ENCODE data around the gene KCNG4.
A peak's percentile ranks its signal among the peaks of the same experiment; 100 is the strongest.

KCNG4 gene

GRCh38 chr16:84239909-84240308 lies at the start of gene KCNG4:
Gene KCNG4, minus strand, starts transcription at chr16:84240012. Its CDS starts 2,527 bp downstream, at chr16:84237485.
- no peak for DNase-seq

GRCh38 chr16:84288902-84289301 lies 49.1 kb upstream of the KCNG4 start:
- DNase-seq, result no peak

GRCh38 chr16:84286578-84287240 lies 46.9 kb upstream of the KCNG4 start:
- DNase-seq, result no peak

- peak; percentile 3 for DNase-seq
These were observed 44.4 kb upstream of the KCNG4 start for GRCh38 chr16:84284154-84284722.

GRCh38 chr16:84283314-84284153 lies 43.7 kb upstream of the KCNG4 start:
- no peak for DNase-seq

- DNase-seq, result no peak
These were observed 42.7 kb upstream of the KCNG4 start for GRCh38 chr16:84282533-84282932.

- DNase-seq, result no peak
These were observed 41.3 kb upstream of the KCNG4 start for GRCh38 chr16:84281074-84281473.

GRCh38 chr16:84279881-84280280 lies 40.1 kb upstream of the KCNG4 start:
- no peak for DNase-seq

- peak; percentile 58 for DNase-seq
These were observed 39.2 kb upstream of the KCNG4 start for GRCh38 chr16:84278968-84279367.

- no peak for DNase-seq
These were observed 38.5 kb upstream of the KCNG4 start for GRCh38 chr16:84278333-84278732.

- peak; percentile 63 for DNase-seq
These were observed 37.5 kb upstream of the KCNG4 start for GRCh38 chr16:84277244-84277823.

GRCh38 chr16:84275585-84276151 lies 35.9 kb upstream of the KCNG4 start:
- no peak for DNase-seq

- no peak for DNase-seq
These were observed 34.7 kb upstream of the KCNG4 start for GRCh38 chr16:84274515-84274914.

- no peak for DNase-seq
These were observed 33.0 kb upstream of the KCNG4 start for GRCh38 chr16:84272740-84273320.

GRCh38 chr16:84271866-84272265 lies 32.1 kb upstream of the KCNG4 start:
- DNase-seq, result no peak

GRCh38 chr16:84271037-84271436 lies 31.2 kb upstream of the KCNG4 start:
- DNase-seq, result no peak

- no peak for DNase-seq
These were observed 30.7 kb upstream of the KCNG4 start for GRCh38 chr16:84270531-84270930.

GRCh38 chr16:84270071-84270470 lies 30.3 kb upstream of the KCNG4 start:
- no peak for DNase-seq

GRCh38 chr16:84268291-84269040 lies 28.7 kb upstream of the KCNG4 start:
- peak; percentile 23 for DNase-seq

- DNase-seq, result no peak
These were observed 27.6 kb upstream of the KCNG4 start for GRCh38 chr16:84267380-84267779.

GRCh38 chr16:84266451-84266850 lies 26.6 kb upstream of the KCNG4 start:
- DNase-seq, result peak; percentile 11

GRCh38 chr16:84262939-84263338 lies 23.1 kb upstream of the KCNG4 start:
- no peak for DNase-seq

Data from NCI-H510A treated with DMSO at 0.1 percent for 48 hours (cell line).